IPS-18c (cell line): Measurements from ENCODE around the gene CSTPP1.
A peak's percentile ranks its signal among the peaks of the same experiment; 100 is the strongest.
"Not testable (repeated sequence)": the region's sequence is repeated elsewhere in the genome, so short reads cannot be mapped to it uniquely, and the experiment has no call there.

Source experiments
- H3K4me3 ChIP-seq: 2 replicates; pipeline ENCODE4 v1.7.0; 2013; ENCODE audit warnings: low read depth, mild to moderate bottlenecking, low read length, moderate library complexity; ENCODE audit not compliant: insufficient read depth
- H3K9me3 ChIP-seq: one replicate; pipeline ENCODE4 v1.6.1; 2013; ENCODE audit warnings: mild to moderate bottlenecking, low read length, moderate library complexity; ENCODE audit not compliant: control insufficient read depth, insufficient read depth

The CSTPP1 gene

DNA sequence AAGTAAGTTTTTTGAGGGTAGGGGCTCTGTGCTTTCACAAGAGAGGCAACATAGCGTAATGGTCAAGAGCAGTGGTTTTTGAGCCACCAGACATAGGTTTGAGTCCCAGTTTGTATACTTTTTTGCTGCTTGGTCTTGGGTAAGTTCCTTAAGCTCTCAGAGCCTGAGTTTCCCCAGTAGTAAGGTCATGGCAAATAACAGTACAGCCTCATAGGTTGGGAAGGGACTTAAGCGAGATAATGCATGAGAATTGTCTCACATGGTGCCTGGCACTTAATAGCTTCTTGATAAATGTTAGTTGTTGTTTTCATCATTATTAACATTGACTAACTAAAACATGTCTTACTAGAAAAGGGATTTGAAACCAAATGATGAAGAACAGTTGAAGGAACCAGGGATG lies 157.0 kb downstream of the CSTPP1 start:
- Histone ChIP-seq H3K4me3 (no peak overlapping the region), H3K9me3 (peaks cover 2% of the 10 kb centered on the region)

DNA sequence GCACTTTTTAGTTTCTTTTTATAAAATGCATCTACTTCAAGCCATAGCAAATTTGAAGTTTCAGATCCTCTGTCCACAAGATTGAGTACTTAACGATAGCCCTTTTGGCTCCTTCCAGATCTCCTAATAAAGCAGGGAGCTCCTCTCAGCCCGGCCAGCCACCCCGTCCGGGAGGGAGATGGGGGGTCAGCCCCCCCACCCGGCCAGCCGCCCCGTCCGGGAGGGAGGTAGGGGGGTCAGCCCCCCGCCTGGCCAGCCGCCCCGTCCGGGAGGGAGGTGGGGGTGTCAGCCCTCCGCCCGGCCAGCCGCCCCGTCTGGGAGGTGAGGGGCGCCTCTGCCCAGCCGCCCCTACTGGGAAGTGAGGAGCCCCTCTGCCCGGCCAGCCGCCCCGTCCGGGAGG lies 160.3 kb downstream of the CSTPP1 start:
- H3K9me3 ChIP-seq: not testable (repeated sequence)

DNA sequence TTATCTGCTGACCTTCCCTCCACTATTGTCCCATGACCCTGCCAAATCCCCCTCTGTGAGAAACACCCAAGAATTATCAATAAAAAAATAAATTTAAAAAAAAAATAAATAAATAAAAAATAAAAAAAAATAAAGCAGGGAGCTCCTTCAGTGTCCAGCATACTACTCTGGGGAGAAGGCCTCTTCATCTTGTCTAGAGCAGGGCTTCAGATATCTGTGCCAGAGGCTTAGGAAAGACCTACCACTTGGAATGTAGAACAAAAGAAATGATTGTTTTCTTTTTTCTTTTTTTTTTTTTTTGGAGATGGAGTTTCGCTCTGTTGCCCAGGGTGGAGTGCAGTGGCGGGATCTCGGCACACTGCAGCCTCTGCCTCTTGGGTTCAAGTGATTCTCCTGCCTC lies 161.7 kb downstream of the CSTPP1 start:
- not testable (repeated sequence) for H3K4me3 ChIP-seq, H3K9me3 ChIP-seq

More for the DNA sequence above, 160.3 kb downstream of the CSTPP1 start:
- H3K4me3 ChIP-seq: not testable (repeated sequence)

DNA sequence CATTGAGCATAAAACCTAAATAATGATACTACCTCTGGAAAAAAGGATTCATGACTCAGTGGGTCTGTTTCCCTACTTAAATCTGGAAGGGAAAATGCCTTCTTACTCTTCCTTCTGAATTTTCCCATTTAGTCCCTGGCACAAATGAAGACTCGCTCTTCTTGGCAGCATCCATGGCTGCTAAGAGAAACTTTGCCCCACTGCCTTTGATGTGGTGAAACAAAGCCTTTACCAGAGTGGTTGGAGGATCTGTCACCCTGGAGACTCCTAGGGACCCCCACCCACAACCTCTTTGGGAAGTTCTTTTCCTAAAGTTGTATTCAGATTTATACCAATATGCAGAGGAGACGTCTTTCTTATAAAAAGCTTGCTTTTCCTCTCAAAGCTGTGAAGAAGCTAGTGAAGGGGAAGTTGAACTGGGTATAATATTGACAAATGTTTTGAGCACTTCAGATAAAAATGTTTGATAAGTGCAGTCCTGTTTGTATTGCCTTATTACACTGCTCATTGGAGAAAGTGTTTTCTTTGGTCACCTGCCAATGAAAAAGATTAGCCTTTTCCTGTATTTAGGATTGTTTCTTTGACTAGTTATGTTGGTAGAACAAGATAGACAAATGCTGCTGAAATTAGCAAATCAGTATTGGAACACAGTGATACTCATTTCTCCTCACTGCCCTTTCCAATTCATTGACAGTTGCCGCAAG lies 162.8 kb downstream of the CSTPP1 start:
- H3K9me3 ChIP-seq: peaks cover 2% of the 10 kb centered on the region
- H3K4me3 ChIP-seq: no peak overlapping the region

DNA sequence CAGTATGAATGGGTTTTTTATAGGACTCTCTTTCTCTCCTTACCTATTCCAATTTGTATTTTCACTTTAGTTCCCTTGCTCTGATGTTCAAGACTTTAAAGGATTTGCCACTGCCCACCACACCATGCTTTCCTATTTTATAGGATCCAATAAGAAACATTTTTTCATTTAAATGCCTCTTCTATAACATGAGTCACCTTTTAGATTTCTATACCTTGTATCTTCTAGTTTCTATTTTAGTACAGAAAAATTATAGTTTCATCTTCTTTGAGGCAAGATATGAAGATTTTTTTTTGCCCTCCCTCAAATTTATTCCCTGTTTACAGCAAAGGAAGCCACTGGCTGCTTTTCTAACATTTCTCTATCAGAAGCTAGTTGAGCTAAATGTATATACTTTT lies 163.4 kb downstream of the CSTPP1 start:
- H3K9me3 ChIP-seq: peaks cover 2% of the 10 kb centered on the region
- no peak overlapping the region for H3K4me3 ChIP-seq

DNA sequence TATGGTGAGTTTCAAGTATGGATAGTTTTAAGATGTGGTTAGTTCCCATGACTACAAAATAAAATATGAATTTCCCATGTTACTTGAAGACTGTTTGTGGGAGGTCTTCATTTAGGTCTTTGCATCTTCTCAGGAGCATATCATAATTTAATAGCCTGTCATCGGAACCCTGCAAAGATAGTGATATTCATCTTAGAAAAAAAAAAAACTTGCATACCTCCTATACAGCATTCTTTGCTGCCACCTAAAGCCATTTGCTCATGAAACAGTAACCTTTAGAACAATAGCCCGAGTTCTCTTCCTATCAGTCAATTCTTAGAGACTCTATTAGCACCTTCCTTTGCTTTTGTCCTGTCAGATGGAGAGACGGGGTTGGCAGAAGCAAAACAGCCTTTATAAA lies 164.8 kb downstream of the CSTPP1 start:
- no peak overlapping the region for H3K4me3 ChIP-seq
- peaks cover 2% of the 10 kb centered on the region for H3K9me3 ChIP-seq

DNA sequence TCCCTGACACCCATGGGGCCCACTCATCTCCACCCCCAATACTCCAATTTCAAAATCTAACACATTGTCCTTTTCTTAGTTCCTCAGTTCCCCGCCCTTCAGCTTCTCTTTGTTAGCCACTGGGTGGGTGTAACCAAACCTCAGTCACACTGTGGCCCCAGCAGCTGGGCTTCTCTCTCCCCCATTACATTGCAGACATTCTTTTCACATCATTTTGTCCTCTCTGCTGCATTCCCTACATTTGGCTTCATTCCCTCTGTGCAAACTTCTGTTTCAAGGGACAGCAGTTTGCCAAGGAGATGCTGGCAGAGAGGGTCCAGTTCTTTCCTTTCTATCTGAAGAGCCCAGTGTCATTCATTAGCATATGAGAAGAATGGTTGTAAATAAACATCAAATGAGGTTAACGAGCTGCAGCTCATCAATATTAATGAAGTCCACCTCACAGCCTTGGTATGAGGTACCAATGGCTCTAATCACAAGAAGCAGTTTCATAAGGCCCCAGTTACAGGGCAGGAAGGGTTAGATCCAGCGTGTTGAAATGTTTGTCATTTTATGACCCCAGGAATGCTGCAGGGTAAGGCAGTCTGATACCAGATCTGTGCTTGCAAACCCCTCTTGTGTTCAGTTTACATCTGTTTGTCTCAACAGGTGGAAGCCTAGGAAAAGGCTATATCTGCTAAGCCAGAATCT lies 167.8 kb downstream of the CSTPP1 start:
- Histone ChIP-seq H3K9me3 (no peaks in the 10 kb centered on the region), H3K4me3 (no peak overlapping the region)

DNA sequence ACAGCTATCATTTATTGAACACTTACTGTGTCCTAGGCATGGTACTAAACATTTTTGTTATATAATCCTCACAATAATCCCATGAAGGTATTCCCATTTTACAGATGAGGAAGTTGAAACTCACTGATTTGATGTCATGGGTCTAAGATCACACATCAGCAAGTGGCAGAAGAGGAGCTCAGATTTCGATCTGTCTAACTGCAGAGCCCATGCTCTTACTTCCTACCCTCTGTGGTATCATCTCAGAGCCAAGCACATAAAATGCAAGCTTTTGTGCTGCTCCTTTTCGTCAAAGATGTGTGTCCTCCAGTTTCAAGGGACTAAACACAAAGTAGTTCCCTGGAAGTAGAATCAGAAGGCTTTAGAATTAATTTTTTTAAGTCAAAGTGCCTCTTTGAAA lies 169.0 kb downstream of the CSTPP1 start:
- H3K4me3 ChIP-seq: no peak overlapping the region
- peaks cover 2% of the 10 kb centered on the region for H3K9me3 ChIP-seq

- Histone ChIP-seq H3K9me3 (peaks cover 2% of the 10 kb centered on the region), H3K4me3 (no peak overlapping the region)
Observed at GRCh38 chr11:47105974-47106373, 169.4 kb downstream of the CSTPP1 start.

DNA sequence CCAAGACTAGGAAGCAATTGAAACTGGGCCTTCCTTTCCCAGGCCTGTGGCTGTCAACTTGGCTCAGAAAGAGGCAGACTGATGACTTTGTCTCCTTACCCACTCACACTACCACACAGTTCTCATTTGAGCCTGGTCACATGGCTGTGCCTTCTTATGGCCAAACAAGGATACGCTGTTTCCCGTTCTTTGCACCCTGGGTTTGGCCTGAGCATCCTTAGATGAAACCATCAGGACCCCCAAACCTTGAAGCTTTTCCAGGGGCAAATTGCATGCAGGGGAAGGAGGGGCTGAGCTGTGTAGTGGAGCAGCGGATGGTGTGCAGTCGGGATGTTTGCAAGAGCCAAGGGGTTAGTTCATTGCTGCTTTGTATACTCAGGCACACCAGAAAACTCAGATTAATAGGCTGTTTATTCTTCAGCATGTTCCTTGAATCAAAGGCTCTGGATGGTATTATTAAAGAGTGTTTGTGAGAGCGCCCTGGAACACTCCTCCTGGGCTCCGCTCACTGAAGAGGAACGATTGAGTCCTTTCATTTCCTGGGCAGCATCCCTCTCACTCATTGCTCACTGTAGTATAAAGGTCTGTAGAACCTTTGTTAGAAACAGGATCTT lies 170.3 kb downstream of the CSTPP1 start:
- H3K4me3 ChIP-seq: no peak overlapping the region
- H3K9me3 ChIP-seq: peaks cover 2% of the 10 kb centered on the region

- no peak overlapping the region for H3K4me3 ChIP-seq
Observed at GRCh38 chr11:47107744-47108143, 171.2 kb downstream of the CSTPP1 start.

GRCh38 chr11:47108214-47108613 lies 171.7 kb downstream of the CSTPP1 start:
- H3K4me3 ChIP-seq: no peak overlapping the region
- peaks cover 2% of the 10 kb centered on the region for H3K9me3 ChIP-seq

More at GRCh38 chr11:47107744-47108143, 171.2 kb downstream of the CSTPP1 start:
- peaks cover 2% of the 10 kb centered on the region for H3K9me3 ChIP-seq

DNA sequence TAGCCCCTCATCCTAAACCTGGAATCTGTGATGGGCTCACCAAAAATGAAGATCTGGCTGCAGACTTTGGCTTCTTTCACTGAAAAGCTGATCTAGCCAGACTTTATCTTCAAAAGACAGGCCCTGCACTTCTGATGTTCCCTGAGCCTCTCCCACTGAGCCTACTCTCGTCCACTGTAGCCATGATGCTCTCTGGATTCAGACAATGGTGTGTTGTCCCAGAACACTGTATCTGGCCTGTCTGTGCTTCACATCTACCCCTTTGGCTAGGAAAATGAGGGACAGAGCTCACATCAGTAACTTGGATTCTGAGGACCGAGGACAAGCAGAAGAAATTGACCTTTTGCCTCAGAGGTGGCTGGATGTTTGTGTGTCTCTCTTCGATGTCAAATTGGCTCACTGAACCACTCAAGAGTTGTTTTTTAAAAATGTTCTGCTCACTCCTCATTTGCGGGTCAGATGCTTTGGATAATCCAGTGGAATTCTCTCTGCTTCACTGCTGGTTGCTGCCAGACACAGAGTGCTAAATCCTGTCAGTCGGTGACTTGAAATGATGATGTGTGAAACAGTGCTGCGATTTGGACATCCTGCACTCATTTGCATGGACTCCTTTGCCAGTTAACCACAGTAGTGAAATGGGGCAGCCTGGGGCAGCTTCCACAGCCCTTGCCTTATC lies 172.6 kb downstream of the CSTPP1 start:
- peaks cover 2% of the 10 kb centered on the region for H3K9me3 ChIP-seq

GRCh38 chr11:47109727-47110246 lies 173.2 kb downstream of the CSTPP1 start:
- Histone ChIP-seq H3K4me3 (no peak overlapping the region), H3K9me3 (peaks cover 2% of the 10 kb centered on the region)

More for the DNA sequence above, 172.6 kb downstream of the CSTPP1 start:
- H3K4me3 ChIP-seq: no peak overlapping the region

DNA sequence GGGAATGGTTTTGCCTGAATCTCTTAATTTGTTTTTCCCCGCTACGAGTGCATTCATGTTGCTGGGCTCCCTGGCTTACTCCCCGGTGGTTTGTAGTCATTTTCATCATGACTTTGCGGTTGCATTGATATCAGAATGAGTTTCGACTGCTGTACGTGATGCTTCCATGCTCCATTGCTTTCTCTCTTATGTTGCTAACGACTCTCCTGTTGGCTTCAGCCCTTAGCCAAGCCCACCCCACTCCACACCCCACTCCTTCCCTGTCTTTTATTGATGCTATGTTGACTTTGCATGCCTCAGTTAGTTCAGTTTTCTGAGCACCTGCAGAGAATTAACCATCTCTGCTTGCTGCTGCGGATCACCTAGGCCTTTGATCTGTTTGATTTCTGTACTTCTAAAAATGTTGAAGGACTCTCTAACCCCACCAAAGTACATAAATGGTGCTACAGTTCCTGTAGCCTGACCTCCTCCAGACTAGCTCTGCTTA lies 174.8 kb downstream of the CSTPP1 start:
- Histone ChIP-seq H3K9me3 (peaks cover 2% of the 10 kb centered on the region), H3K4me3 (no peak overlapping the region)

- H3K4me3 ChIP-seq, H3K9me3 ChIP-seq: not testable (repeated sequence)
Observed at GRCh38 chr11:47112941-47113340, 176.4 kb downstream of the CSTPP1 start.

GRCh38 chr11:47118958-47119688 lies 182.6 kb downstream of the CSTPP1 start:
- not testable (repeated sequence) for H3K9me3 ChIP-seq
- peak overlapping the region; percentile 3; the same call in 1 of the 2 replicates for H3K4me3 ChIP-seq
